RWPE2 (cell line): Measurements from ENCODE around the gene SYN1.

ENCODE experiments used
- ATAC-seq: fragments of 200-7000 bp; cut with Tn5 transposase; 3 replicates; pipeline ENCODE4 v1.9.1; 2021; ENCODE audit warnings: low read depth
- DNase-seq: peaks from one replicate; pipeline ENCODE4 v3.0.0-alpha.2; 2020; ENCODE audit warnings: low spot score
- H3K27ac ChIP-seq: fragments of 450-650 bp; 2 replicates; pipeline ENCODE4 v1.5.1; 2017; ENCODE audit warnings: mild to moderate bottlenecking; ENCODE audit not compliant: poor library complexity, severe bottlenecking
- H3K27me3 ChIP-seq: fragments of 250-450 bp; sonication (Bioruptor Pico); 2 replicates; pipeline ENCODE4 v1.5.1; 2021; ENCODE audit warnings: mild to moderate bottlenecking, moderate library complexity; ENCODE audit not compliant: insufficient read depth, poor library complexity, severe bottlenecking
- H3K36me3 ChIP-seq: fragments of 250-450 bp; sonication (Bioruptor Pico); 2 replicates; pipeline ENCODE4 v1.5.1; 2020; ENCODE audit warnings: low read depth, mild to moderate bottlenecking, moderate library complexity
- H3K4me1 ChIP-seq: fragments of 250-450 bp; sonication (Bioruptor Pico); 2 replicates; pipeline ENCODE4 v1.5.1; 2021; ENCODE audit warnings: mild to moderate bottlenecking, moderate library complexity; ENCODE audit not compliant: insufficient read depth, poor library complexity, severe bottlenecking
- H3K4me3 ChIP-seq: fragments of 250-450 bp; sonication (Bioruptor Pico); 2 replicates; pipeline ENCODE4 v1.5.1; 2021; ENCODE audit warnings: mild to moderate bottlenecking, moderate library complexity; ENCODE audit not compliant: severe bottlenecking
- H3K9me3 ChIP-seq: fragments of 250-450 bp; sonication (Bioruptor Pico); 2 replicates; pipeline ENCODE4 v1.5.1; 2021; ENCODE audit warnings: mild to moderate bottlenecking, moderate library complexity; ENCODE audit not compliant: severe bottlenecking
- TF ChIP-seq, protein P1 (sequence below): fragments of 450-650 bp; IDR thresholded peaks from one replicate; pipeline ENCODE4 v1.5.1; 2017; ENCODE audit warnings: mild to moderate bottlenecking, moderate library complexity; ENCODE audit not compliant: poor library complexity, severe bottlenecking

Gene SYN1

DNA sequence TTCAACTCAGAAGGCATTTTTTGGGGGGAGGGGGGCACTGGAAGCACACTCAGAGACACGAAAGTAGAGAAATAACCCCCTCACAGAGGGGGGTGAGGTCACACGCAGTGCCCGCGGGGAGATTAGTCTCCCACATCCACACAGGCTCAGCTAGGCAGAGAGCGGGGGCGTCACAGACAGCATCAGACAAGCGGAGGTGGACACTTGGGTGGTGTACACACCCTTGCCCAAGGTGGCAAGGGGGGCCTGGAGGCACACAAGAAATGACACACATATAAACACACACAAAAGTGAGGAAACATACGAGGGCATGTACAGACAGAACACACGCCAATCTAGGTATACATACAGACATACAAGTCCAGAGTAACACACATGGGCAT, 637 bp upstream of the SYN1 start:
- Histone ChIP-seq H3K27me3 (no peaks in the 10 kb centered on the region), H3K36me3 (no peaks in the 10 kb centered on the region), H3K9me3 (no peaks in the 10 kb centered on the region), H3K4me1 (no peaks in the 10 kb centered on the region), H3K27ac (no peak overlapping the region), H3K4me3 (no peak overlapping the region)
- ATAC-seq, result no peak
- TF ChIP-seq, protein P1, sequence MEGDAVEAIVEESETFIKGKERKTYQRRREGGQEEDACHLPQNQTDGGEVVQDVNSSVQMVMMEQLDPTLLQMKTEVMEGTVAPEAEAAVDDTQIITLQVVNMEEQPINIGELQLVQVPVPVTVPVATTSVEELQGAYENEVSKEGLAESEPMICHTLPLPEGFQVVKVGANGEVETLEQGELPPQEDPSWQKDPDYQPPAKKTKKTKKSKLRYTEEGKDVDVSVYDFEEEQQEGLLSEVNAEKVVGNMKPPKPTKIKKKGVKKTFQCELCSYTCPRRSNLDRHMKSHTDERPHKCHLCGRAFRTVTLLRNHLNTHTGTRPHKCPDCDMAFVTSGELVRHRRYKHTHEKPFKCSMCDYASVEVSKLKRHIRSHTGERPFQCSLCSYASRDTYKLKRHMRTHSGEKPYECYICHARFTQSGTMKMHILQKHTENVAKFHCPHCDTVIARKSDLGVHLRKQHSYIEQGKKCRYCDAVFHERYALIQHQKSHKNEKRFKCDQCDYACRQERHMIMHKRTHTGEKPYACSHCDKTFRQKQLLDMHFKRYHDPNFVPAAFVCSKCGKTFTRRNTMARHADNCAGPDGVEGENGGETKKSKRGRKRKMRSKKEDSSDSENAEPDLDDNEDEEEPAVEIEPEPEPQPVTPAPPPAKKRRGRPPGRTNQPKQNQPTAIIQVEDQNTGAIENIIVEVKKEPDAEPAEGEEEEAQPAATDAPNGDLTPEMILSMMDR, result no peak
- no peak for DNase-seq

DNA sequence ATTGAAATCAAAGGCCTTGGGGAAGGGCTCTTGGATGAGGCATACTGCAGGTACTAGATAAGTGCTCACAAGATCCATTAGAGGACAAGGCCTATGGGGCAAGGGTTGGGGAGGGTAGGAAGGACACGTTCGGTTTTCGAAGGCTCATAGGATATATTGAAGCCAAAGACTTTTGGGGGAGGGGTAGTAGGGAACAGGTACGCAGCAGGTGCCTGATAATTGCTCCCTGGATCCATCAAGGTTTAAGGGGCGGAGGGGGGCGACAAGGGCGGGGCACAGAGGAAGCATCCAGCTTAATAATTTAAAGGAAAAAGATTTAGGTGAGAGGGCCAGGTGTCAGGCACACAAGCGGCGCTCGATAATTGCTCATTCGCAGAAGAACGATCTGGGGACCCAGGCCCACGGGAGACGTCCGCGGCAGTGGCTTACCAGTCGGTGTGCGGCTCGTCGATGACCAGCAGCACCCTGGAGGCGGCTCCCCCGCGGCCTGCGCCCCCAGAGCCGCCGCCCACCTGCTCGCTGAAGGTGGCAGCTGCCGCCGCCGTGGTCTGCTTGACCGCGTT, 653 bp downstream of the SYN1 start:
- Histone ChIP-seq H3K27ac (no peak overlapping the region), H3K36me3 (no peaks in the 10 kb centered on the region), H3K9me3 (no peaks in the 10 kb centered on the region), H3K4me3 (peak overlapping the region; percentile 23), H3K4me1 (no peaks in the 10 kb centered on the region), H3K27me3 (no peaks in the 10 kb centered on the region)
- TF ChIP-seq, protein P1, result no peak
- DNase-seq (no peak), ATAC-seq (no peak)

DNA sequence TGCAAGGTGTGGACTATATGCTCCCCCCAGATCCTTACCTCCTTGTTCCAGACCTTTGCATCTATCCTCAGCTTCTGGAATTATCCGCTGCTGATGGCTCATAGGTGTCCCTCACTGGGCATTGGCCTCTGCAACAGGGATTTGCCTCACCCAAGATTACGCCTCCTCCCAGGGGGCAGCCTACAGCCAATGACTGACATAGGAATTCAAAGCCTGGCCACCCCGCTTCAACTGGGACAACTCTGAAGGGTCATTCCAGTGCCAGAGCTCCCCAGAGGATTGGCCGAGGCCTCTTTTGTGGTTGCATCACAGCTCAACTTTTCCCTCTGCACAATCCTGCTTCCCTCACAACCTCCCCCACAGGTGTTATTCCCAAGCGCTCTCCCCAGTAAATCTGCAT, 5.0 kb downstream of the SYN1 start:
- no peak for ATAC-seq
- Histone ChIP-seq H3K27me3 (no peaks in the 10 kb centered on the region), H3K4me1 (no peaks in the 10 kb centered on the region), H3K36me3 (no peaks in the 10 kb centered on the region), H3K9me3 (no peaks in the 10 kb centered on the region), H3K4me3 (no peak overlapping the region), H3K27ac (no peak overlapping the region)
- TF ChIP-seq, protein P1, result no peak
- no peak for DNase-seq

DNA sequence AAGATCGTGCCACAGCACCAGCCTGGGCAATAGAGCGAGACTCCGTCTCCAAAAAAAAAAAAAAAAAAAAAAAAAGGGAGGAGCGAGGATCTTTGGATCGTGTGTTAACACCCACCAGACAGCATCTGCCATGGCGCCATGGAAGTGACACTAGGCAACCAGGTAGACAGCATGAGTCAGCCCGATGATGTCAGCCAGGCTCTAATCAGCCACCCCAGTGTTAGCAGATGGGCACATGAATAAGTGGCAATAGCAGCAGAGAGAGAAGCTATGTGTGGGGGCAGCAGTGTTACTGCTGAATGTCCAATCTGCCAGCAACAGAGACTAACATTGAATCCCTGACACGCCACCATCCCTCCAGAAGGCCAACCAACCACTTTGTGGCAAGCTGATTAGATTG, 6.6 kb downstream of the SYN1 start:
- Histone ChIP-seq H3K27me3 (no peaks in the 10 kb centered on the region), H3K4me1 (no peaks in the 10 kb centered on the region), H3K9me3 (no peaks in the 10 kb centered on the region), H3K36me3 (no peaks in the 10 kb centered on the region), H3K27ac (no peak overlapping the region), H3K4me3 (no peak overlapping the region)
- no peak for DNase-seq
- TF ChIP-seq, protein P1, result no peak
- no peak for ATAC-seq

DNA sequence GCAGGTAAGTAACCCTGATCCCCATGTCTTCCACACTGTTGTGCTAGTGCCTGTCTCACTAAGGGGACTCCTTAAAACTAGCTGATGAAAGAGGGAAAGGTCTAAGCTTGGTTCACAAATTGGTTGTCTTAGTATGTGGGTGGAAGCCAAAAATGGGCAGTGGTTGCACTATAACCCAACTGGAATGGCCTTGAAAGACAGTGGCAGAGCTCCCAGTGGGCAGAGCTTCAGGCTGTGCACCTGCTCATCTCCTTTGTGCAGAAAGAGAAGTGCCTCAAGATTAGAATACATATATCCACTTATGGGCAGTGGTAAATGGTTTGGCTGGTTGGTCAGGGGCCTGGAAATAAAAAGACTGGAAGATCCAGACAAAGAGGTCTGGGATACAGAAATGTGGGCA, 7.2 kb downstream of the SYN1 start:
- Histone ChIP-seq H3K9me3 (no peaks in the 10 kb centered on the region), H3K27me3 (no peaks in the 10 kb centered on the region), H3K27ac (no peak overlapping the region), H3K36me3 (no peaks in the 10 kb centered on the region), H3K4me3 (no peak overlapping the region), H3K4me1 (no peaks in the 10 kb centered on the region)
- DNase-seq, result no peak
- ATAC-seq, result no peak
- TF ChIP-seq, protein P1, result no peak
